ENCODE data around the gene DCAF8L1. TPM values are rescaled to one million over a fixed set of nuclear protein-coding genes. Genes with fewer than 3 reads are reported as not detected.
"Not testable (repeated sequence)": the region's sequence is repeated elsewhere in the genome, so short reads cannot be mapped to it uniquely, and the experiment has no call there.

DCAF8L1 gene
- polyA plus RNA-seq, 6 donors from 2014 or later, result not detected

DNA sequence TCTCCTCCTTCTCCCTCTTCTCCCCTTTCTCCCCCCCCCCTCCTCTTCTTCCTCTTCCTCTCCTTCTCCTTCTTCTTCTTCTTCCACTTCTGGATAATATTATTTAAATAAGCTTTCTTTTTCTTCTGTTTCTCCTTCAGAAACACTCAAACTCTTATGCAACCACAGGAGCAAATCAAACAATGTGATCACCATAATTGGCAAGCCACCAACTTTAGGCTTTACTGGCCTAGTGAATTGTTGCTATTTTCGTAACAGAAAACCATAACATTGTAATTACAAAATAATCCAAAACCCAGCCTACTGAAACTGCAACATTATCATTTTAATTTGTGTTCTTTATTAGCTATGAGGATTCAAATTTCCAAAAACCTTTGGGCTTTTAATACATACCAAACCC, 14.3 kb downstream of the DCAF8L1 start:
- Mint-ChIP-seq H3K4me3 (no peak overlapping the region), H3K9me3 (peaks cover 0 to 19% (median 5%) of the 10 kb centered on the region in 7 donors), H3K4me1 (no peaks in the 10 kb centered on the region), H3K27me3 (no peaks in the 10 kb centered on the region), H3K27ac (no peak overlapping the region), H3K36me3 (no peaks in the 10 kb centered on the region)
- no peak for DNase-seq
- no peak for ATAC-seq (ENCODE audit: low read depth in 2 of 2)

- no peak for ATAC-seq (ENCODE audit: low read depth in 2 of 2)
- Mint-ChIP-seq H3K9me3 (peaks cover 0 to 23% (median 5%) of the 10 kb centered on the region in 7 donors), H3K27me3 (no peaks in the 10 kb centered on the region)
Observed at GRCh38 chrX:27966492-27966891, 14.8 kb downstream of the DCAF8L1 start.

DNA sequence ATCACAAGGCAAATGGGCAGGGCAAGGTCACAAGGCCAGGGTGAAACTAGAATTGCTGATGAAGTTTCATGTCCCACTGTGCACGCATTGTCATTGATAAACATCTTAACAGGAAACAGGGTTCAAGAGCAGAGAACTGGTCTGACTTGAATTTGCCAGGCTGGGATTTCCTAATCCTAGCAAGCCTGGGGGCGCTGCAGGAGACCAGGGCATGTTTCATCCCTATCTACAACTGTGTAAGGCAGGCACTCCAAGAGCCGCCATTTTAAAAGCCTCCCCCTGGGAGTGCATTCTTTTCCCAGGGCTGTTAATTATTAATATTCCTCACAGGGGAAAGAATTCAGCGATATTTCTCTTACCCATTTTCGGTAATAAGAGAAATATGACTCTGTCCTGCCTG, 15.9 kb downstream of the DCAF8L1 start:
- not testable (repeated sequence) for H3K4me3 Mint-ChIP-seq; DNase-seq; H3K36me3 Mint-ChIP-seq; ATAC-seq (ENCODE audit: low read depth in 2 of 2); H3K27me3 Mint-ChIP-seq; H3K4me1 Mint-ChIP-seq; H3K27ac Mint-ChIP-seq
- peaks cover 0 to 34% (median 11%) of the 10 kb centered on the region in 7 donors for H3K9me3 Mint-ChIP-seq

More at GRCh38 chrX:27966492-27966891, 14.8 kb downstream of the DCAF8L1 start:
- no peak overlapping the region for H3K4me3 Mint-ChIP-seq
- H3K36me3 Mint-ChIP-seq, result no peaks in the 10 kb centered on the region
- no peak for DNase-seq
- no peak overlapping the region for H3K27ac Mint-ChIP-seq
- H3K4me1 Mint-ChIP-seq, result no peaks in the 10 kb centered on the region

GRCh38 chrX:27964432-27964831, 16.8 kb downstream of the DCAF8L1 start:
- Mint-ChIP-seq H3K4me3 (no peak overlapping the region), H3K36me3 (no peaks in the 10 kb centered on the region), H3K27me3 (no peaks in the 10 kb centered on the region), H3K9me3 (peaks cover 0 to 38% (median 15%) of the 10 kb centered on the region in 7 donors), H3K27ac (no peak overlapping the region), H3K4me1 (no peaks in the 10 kb centered on the region)
- ATAC-seq (ENCODE audit: low read depth in 2 of 2) (no peak), DNase-seq (no peak)

- H3K36me3 Mint-ChIP-seq; H3K4me3 Mint-ChIP-seq; DNase-seq; H3K4me1 Mint-ChIP-seq; H3K27me3 Mint-ChIP-seq; ATAC-seq (ENCODE audit: low read depth in 2 of 2); H3K27ac Mint-ChIP-seq: not testable (repeated sequence)
- peaks cover 0 to 38% (median 15%) of the 10 kb centered on the region in 7 donors for H3K9me3 Mint-ChIP-seq
Observed at GRCh38 chrX:27960410-27960809, 20.8 kb downstream of the DCAF8L1 start.

DNA sequence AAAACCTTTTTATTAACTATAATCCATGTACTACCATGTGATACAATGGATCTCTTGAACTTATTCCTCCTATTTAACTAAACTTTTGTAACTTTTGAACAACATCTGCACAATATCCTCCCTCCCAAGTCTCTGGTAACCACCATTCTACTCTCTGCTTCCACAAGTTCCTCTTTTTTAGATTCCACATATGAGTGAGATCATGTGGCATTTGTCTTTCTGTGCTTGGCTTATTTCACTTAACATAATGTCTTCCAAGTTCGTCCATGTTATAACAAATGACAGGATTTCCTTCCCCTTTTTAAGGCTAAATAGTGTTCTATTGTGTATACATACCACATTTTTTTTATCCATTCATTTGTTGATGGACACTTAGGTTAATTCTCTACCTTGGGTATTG, 28.1 kb downstream of the DCAF8L1 start:
- no peaks in the 10 kb centered on the region for H3K4me1 Mint-ChIP-seq
- no peak for ATAC-seq (ENCODE audit: low read depth in 2 of 2)
- no peak overlapping the region for H3K27ac Mint-ChIP-seq
- no peak overlapping the region for H3K4me3 Mint-ChIP-seq
- H3K9me3 Mint-ChIP-seq, result peaks cover 0 to 14% (median 4%) of the 10 kb centered on the region in 7 donors
- no peaks in the 10 kb centered on the region for H3K27me3 Mint-ChIP-seq
- DNase-seq, result no peak
- H3K36me3 Mint-ChIP-seq, result no peaks in the 10 kb centered on the region

DNA sequence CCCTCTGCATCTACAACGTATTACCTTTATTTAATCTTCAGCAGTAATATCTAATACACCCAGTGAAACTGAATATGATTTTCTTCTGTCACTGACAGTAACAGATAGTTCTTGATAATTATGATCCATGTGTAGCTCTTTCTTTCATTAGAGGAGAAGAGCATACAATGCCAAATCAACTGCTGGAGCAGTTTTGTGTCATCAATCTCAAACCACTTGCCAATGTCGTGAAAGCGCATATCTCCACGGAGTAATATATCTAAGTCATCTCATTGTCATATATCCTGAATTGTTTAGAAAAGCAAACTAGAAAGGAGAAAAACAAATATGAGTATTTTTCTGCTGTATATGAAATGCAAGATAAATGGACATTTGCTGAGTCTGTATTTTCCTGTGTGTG, 47.9 kb downstream of the DCAF8L1 start:
- no peak overlapping the region for H3K27ac Mint-ChIP-seq
- H3K4me3 Mint-ChIP-seq, result no peak overlapping the region
- H3K9me3 Mint-ChIP-seq, result peaks cover 0 to 8% (median 0%) of the 10 kb centered on the region in 7 donors
- no peaks in the 10 kb centered on the region for H3K36me3 Mint-ChIP-seq
- DNase-seq (no peak), ATAC-seq (ENCODE audit: low read depth in 2 of 2) (no peak)
- no peaks in the 10 kb centered on the region for H3K4me1 Mint-ChIP-seq
- no peaks in the 10 kb centered on the region for H3K27me3 Mint-ChIP-seq

Other genes starting within 250 kb of the DCAF8L1 start
- not detected for gene MAGEB10, start 173.5 kb downstream of the DCAF8L1 start, polyA plus RNA-seq (ENCODE audit: low read depth in 6 of 6)

All from naive B cell (primary cell).